Temporal lobe (tissue), 2 donors: ENCODE data around the gene INHBE. TPM values are rescaled to one million over a fixed set of nuclear protein-coding genes. Genes with fewer than 3 reads are reported as not detected.

Source experiments
- small RNA-seq: library from RNA; depleted of rRNA; stranded (forward); fragments of <200 nt; gene quantifications from one replicate; pipeline ENCODE3, GENCODE V24; 2014; ENCODE audit warnings: low replicate concordance
- total RNA-seq: library from RNA; depleted of rRNA; stranded (reverse); fragments of >200 nt; gene quantifications from one replicate; pipeline ENCODE4 v1.2.3, GENCODE V29; 2014

Gene INHBE
- total RNA-seq, 1 donor from 2014 or later: not detected

Small RNA genes within 50 kb of the gene (small RNA-seq; reads per million reads assigned to genes)
- gene RNU6-879P: not detected

Other genes starting within 250 kb of the INHBE start
- gene NXPH4, start 238.5 kb upstream of the INHBE start, total RNA-seq: 1.7 TPM
- gene SHMT2, start 225.6 kb upstream of the INHBE start, total RNA-seq: 20.2 TPM
- 0.25 TPM for gene STAC3, start 204.1 kb upstream of the INHBE start, total RNA-seq
- 40.1 TPM for gene R3HDM2, start 24.3 kb upstream of the INHBE start, total RNA-seq
- not detected for gene INHBC, start 20.5 kb upstream of the INHBE start, total RNA-seq
- gene GLI1, start 4.5 kb downstream of the INHBE start, total RNA-seq: 0.25 TPM
- 0.25 TPM for gene ARHGAP9, start 24.6 kb downstream of the INHBE start, total RNA-seq
- 64.9 TPM for gene MARS1, start 32.8 kb downstream of the INHBE start, total RNA-seq
- 6.1 TPM for gene DDIT3, start 65.2 kb downstream of the INHBE start, total RNA-seq
- 8.1 TPM for gene MBD6, start 67.5 kb downstream of the INHBE start, total RNA-seq
- gene DCTN2, start 91.9 kb downstream of the INHBE start, total RNA-seq: 116 TPM
- 79.9 TPM for gene KIF5A, start 94.7 kb downstream of the INHBE start, total RNA-seq
- gene PIP4K2C, start 135.9 kb downstream of the INHBE start, total RNA-seq: 10.3 TPM
- 47.7 TPM for gene DTX3, start 149.5 kb downstream of the INHBE start, total RNA-seq
- 23.1 TPM for gene ARHGEF25, start 156.1 kb downstream of the INHBE start, total RNA-seq
- 43.8 TPM for gene B4GALNT1, start 177.9 kb downstream of the INHBE start, total RNA-seq
- 96.1 TPM for gene OS9, start 238.8 kb downstream of the INHBE start, total RNA-seq